ENCODE data around the gene TTC9C. TPM values are rescaled to one million over a fixed set of nuclear protein-coding genes. Genes with fewer than 3 reads are reported as not detected.
A peak's percentile ranks its signal among the peaks of the same experiment; 100 is the strongest.
"Not testable (repeated sequence)": the region's sequence is repeated elsewhere in the genome, so short reads cannot be mapped to it uniquely, and the experiment has no call there.

The TTC9C gene
- total and polyA plus RNA-seq, 7 experiments from 2014 or later: 12.0 to 53.0 (median 29.3) TPM

DNA sequence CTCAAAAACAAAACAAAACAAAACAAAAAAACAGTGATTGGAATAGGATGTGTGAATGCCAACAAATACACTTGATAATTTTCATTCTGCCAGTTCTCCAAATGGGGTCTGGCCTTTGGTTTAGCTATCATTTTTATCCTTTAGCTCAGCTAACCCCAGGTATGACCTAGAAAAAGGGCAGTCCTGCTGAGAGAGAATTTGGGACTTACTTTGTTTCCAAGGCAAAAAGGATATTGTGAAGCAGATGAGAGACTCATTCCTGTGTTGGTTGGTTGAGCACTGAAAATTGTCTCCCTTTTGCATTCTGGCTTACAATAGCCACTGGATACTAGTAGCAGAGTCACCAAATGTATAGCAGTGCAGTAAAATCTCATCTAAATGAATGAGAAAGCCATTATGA, 8.9 kb downstream of the TTC9C start:
- Histone ChIP-seq H3K36me3 (ENCODE audit: control insufficient read depth in 2 of 3, insufficient read depth in 3 of 3, low read length in 3 of 3) (peaks cover 16 to 60% (median 20%) of the 10 kb centered on the region in 3 experiments), H3K27ac (ENCODE audit: low read depth, low read length) (no peak overlapping the region), H3K9me3 (ENCODE audit: control insufficient read depth in 2 of 3, low read length in 3 of 3) (no peaks in the 10 kb centered on the region), H3K4me3 (ENCODE audit: low read length) (no peak overlapping the region), H3K4me1 (ENCODE audit: control insufficient read depth in 2 of 2, insufficient read depth in 2 of 2, low read length in 2 of 2) (peaks cover 0 to 9% of the 10 kb centered on the region in 2 donors), H3K27me3 (ENCODE audit: control insufficient read depth in 2 of 2, insufficient read depth in 2 of 2, low read length in 2 of 2) (no peaks in the 10 kb centered on the region)
- DNase-seq (no peak), ATAC-seq (no peak)
- POLR2A ChIA-PET: interaction anchor here (0.6 to 2.5 kb wide), 4 partner anchors 10 to 136 kb away, joined by 3 to 10 read pairs (median 4); partner anchors contain the start of genes HNRNPUL2, TTC9C and ZBTB3
- CTCF ChIA-PET: no interaction called here
- Mint-ChIP-seq H3K4me3 (no peak overlapping the region), H3K27ac (no peak overlapping the region), H3K9me3 (no peaks in the 10 kb centered on the region), H3K4me1 (peaks cover 0 to 9% (median 7%) of the 10 kb centered on the region in 7 donors), H3K36me3 (peaks cover 3 to 22% (median 12%) of the 10 kb centered on the region in 5 donors), H3K27me3 (no peaks in the 10 kb centered on the region)
- intact Hi-C loops (cut with micrococcal nuclease): no loop called here

DNA sequence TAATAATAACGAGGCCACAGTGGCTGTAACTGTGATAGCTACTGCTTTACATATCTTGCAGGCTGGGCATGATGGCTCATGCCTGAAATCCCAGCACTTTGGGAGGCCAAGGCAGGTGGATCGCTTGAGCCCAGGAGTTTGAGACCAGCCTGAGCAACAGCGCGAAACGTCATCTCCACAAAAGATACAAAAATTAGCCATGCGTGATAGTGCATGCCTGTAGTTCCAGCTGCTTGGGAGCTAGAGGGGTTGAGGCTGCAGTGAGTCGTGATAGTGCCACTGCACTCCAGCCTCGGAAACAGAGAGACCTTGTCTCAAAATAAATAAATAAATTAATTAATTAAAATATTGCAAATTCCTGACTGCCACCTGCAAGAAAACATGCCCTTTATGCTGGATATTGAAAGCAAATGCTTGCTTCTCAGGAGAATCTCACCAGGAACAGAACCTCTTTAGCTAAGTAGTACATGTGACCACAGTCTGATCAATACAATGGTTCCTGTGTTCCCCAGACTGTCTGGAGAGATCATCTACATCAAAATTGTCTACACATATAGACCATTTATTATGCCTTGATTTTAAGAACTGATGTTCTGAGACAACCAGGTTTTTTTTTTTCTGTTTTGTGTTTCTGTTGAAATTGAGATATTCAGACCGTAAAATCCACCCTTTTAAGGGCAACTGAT, 19.3 kb downstream of the TTC9C start:
- H3K4me1 Mint-ChIP-seq: peaks cover 6 to 28% (median 24%) of the 10 kb centered on the region in 7 donors
- no peaks in the 10 kb centered on the region for H3K9me3 ChIP-seq (ENCODE audit: control insufficient read depth in 2 of 3, low read length in 3 of 3)
- H3K9me3 Mint-ChIP-seq: no peaks in the 10 kb centered on the region
- no peak overlapping the region for H3K4me3 Mint-ChIP-seq
- peaks cover 0 to 12% (median 4%) of the 10 kb centered on the region in 5 donors for H3K36me3 Mint-ChIP-seq
- no peaks in the 10 kb centered on the region for H3K27me3 ChIP-seq (ENCODE audit: control insufficient read depth in 2 of 2, insufficient read depth in 2 of 2, low read length in 2 of 2)
- peaks cover 0 to 10% (median 0%) of the 10 kb centered on the region in 3 experiments for H3K36me3 ChIP-seq (ENCODE audit: control insufficient read depth in 2 of 3, insufficient read depth in 3 of 3, low read length in 3 of 3)
- no peak for ATAC-seq
- H3K27ac Mint-ChIP-seq: peak overlapping the region in 1 of 9 donors; percentile 21
- intact Hi-C loops (cut with micrococcal nuclease): no loop called here
- H3K27me3 Mint-ChIP-seq: no peaks in the 10 kb centered on the region
- ChIA-PET POLR2A (interaction anchor here (0.6 to 1.3 kb wide), 8 partner anchors 14 to 108 kb away, joined by 3 to 7 read pairs (median 4); partner anchors contain the start of genes HNRNPUL2, POLR2G and TAF6L), CTCF (interaction anchor here (0.7 kb wide), 1 partner anchor 18 kb away, joined by 3 read pairs; no protein-coding TSS in a partner anchor)
- DNase-seq: no peak
- no peak overlapping the region for H3K4me3 ChIP-seq (ENCODE audit: low read length)
- peaks cover 5 to 7% of the 10 kb centered on the region in 2 donors for H3K4me1 ChIP-seq (ENCODE audit: control insufficient read depth in 2 of 2, insufficient read depth in 2 of 2, low read length in 2 of 2)
- no peak overlapping the region for H3K27ac ChIP-seq (ENCODE audit: low read depth, low read length)

DNA sequence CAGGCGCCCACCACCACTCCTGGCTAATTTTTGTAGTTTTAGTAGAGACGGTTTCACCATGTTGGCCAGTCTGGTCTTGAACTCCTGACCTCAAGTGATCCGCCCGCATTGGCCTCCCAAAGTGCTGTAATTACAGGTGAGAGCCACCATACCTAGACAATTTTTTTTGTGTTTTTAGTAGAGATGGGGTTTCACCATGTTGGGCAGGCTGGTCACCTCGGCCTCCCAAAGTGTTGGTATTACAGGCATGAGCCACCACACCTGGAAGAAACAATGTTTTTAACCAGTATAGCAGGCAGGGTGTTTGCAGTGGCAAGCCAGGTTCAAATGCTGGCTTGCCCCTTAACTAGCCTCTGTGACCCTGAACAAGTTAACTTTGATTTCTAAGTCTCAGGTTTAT, 21.6 kb downstream of the TTC9C start:
- H3K4me3 ChIP-seq (ENCODE audit: low read length); DNase-seq; intact Hi-C loops (cut with micrococcal nuclease); ATAC-seq; H3K27ac ChIP-seq (ENCODE audit: low read depth, low read length); H3K9me3 ChIP-seq (ENCODE audit: control insufficient read depth in 2 of 3, low read length in 3 of 3); H3K27me3 Mint-ChIP-seq; CTCF ChIA-PET; H3K27me3 ChIP-seq (ENCODE audit: control insufficient read depth in 2 of 2, insufficient read depth in 2 of 2, low read length in 2 of 2); H3K9me3 Mint-ChIP-seq: not testable (repeated sequence)
- POLR2A ChIA-PET: interaction anchor here (0.5 to 7.7 kb wide), 6 partner anchors 15 to 1661 kb away, joined by 3 to 195 read pairs (median 4); partner anchors contain the start of genes HNRNPUL2, STX5, TAF6L and TTC9C
- Mint-ChIP-seq H3K4me1 (peaks cover 11 to 46% (median 36%) of the 10 kb centered on the region in 7 donors), H3K4me3 (peak overlapping the region in 2 of 10 donors; percentile 9 to 13), H3K36me3 (peaks cover 0 to 12% (median 4%) of the 10 kb centered on the region in 5 donors), H3K27ac (peak overlapping the region in 5 of 9 donors; percentile 2 to 51 (median 32))
- Histone ChIP-seq H3K4me1 (ENCODE audit: control insufficient read depth in 2 of 2, insufficient read depth in 2 of 2, low read length in 2 of 2) (peaks cover 15 to 16% of the 10 kb centered on the region in 2 donors), H3K36me3 (ENCODE audit: control insufficient read depth in 2 of 3, insufficient read depth in 3 of 3, low read length in 3 of 3) (peaks cover 0 to 17% (median 0%) of the 10 kb centered on the region in 3 experiments)

DNA sequence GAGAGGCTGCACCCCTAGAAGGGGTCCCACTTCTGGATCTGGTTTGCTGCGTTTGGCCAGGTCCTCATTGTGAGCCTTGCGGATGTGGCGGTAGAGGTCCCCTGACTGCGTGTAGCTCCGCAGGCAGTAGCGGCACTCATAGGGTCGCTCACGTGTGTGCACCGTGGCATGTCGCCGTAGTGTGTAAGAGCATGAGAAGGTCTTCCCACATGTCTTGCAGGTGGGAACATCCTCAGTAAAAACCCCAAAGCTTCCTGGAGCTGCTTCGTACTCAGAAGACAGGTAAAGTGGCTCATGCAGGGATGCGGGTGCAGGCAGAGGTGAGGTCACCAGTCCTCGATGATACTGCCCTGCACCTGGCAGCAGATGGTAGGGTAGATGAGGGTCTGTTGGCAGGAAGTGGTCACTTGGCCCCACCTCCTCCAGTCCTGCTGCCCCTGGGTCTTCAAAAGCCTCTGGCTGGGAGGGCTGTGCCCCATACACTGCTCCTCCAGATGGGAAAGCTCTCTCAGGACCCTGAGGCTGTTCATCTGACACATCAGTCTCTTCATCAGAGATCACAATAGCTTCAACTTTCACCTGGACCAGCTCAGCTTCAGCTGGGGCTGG, 24.0 kb downstream of the TTC9C start:
- Histone ChIP-seq H3K36me3 (ENCODE audit: control insufficient read depth in 2 of 3, insufficient read depth in 3 of 3, low read length in 3 of 3) (peaks cover 0 to 17% (median 0%) of the 10 kb centered on the region in 3 experiments), H3K9me3 (ENCODE audit: control insufficient read depth in 2 of 3, low read length in 3 of 3) (no peaks in the 10 kb centered on the region), H3K4me3 (ENCODE audit: low read length) (no peak overlapping the region), H3K27ac (ENCODE audit: low read depth, low read length) (peak overlapping the region; percentile 83), H3K27me3 (ENCODE audit: control insufficient read depth in 2 of 2, insufficient read depth in 2 of 2, low read length in 2 of 2) (no peaks in the 10 kb centered on the region), H3K4me1 (ENCODE audit: control insufficient read depth in 2 of 2, insufficient read depth in 2 of 2, low read length in 2 of 2) (peaks cover 15 to 16% of the 10 kb centered on the region in 2 donors)
- POLR2A ChIA-PET: interaction anchor here (0.6 to 7.7 kb wide), 14 partner anchors 8 to 160 kb away, joined by 3 to 195 read pairs (median 30); partner anchors contain the start of genes HNRNPUL2, POLR2G, STX5 and TAF6L
- CTCF ChIA-PET: interaction anchor here (0.6 to 1.2 kb wide), 2 partner anchors 10 to 177 kb away, joined by 4 to 5 read pairs; partner anchors contain the start of gene POLR2G
- Mint-ChIP-seq H3K36me3 (peaks cover 0 to 12% (median 4%) of the 10 kb centered on the region in 5 donors), H3K4me3 (peak overlapping the region in 8 of 10 donors; percentile 16 to 100 (median 54)), H3K9me3 (no peaks in the 10 kb centered on the region), H3K27ac (peak overlapping the region in 7 of 9 donors; percentile 28 to 96 (median 76)), H3K27me3 (no peaks in the 10 kb centered on the region), H3K4me1 (peaks cover 12 to 50% (median 36%) of the 10 kb centered on the region in 7 donors)
- ATAC-seq (no peak), DNase-seq (no peak)
- intact Hi-C loops (cut with micrococcal nuclease): no loop called here

DNA sequence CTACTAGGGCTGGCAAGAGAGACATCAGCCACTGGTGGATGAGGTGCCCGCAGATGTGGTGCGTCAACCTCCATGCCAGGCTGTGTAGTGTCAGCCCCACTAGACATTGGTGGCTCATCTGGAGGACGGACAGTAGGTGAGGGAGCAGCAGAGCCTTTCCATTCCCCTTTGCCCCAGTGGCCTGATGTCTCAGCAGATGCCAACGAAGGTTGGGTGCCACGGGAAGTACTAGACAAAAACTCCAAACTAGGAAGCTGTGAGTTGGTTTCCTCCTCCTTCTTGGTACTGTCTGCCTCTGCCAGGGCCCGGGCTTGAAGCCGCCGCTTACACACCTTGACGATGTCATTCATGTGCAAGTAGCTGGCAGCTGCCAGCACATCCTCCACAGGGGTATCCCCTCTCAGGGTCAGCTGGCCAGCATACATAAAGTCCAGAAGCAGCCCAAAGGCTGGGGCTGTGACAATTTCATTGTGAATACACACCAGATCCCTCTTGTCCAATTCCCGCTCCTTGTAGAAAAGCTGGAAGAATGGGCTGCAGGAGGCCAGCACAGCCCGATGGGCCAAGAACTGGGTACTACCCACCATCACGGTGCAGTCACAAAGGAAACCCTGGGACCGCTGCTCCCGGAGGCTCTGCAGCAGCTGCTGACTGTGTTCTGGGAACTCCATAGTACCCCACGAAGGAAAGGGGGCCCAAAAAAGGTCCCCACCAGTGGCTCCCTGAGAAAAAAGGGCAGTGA, 24.9 kb downstream of the TTC9C start:
- peak overlapping the region; percentile 93 to 99 (median 95) for H3K27ac Mint-ChIP-seq
- peaks cover 0 to 12% (median 4%) of the 10 kb centered on the region in 5 donors for H3K36me3 Mint-ChIP-seq
- no peak for ATAC-seq
- peaks cover 12 to 44% (median 32%) of the 10 kb centered on the region in 7 donors for H3K4me1 Mint-ChIP-seq
- Histone ChIP-seq H3K27ac (ENCODE audit: low read depth, low read length) (peak overlapping the region; percentile 83), H3K4me1 (ENCODE audit: control insufficient read depth in 2 of 2, insufficient read depth in 2 of 2, low read length in 2 of 2) (peaks cover 15 to 16% of the 10 kb centered on the region in 2 donors), H3K4me3 (ENCODE audit: low read length) (peak overlapping the region; percentile 94), H3K27me3 (ENCODE audit: control insufficient read depth in 2 of 2, insufficient read depth in 2 of 2, low read length in 2 of 2) (no peaks in the 10 kb centered on the region), H3K9me3 (ENCODE audit: control insufficient read depth in 2 of 3, low read length in 3 of 3) (no peaks in the 10 kb centered on the region), H3K36me3 (ENCODE audit: control insufficient read depth in 2 of 3, insufficient read depth in 3 of 3, low read length in 3 of 3) (peaks cover 0 to 17% (median 0%) of the 10 kb centered on the region in 3 experiments)
- H3K9me3 Mint-ChIP-seq: no peaks in the 10 kb centered on the region
- H3K27me3 Mint-ChIP-seq: no peaks in the 10 kb centered on the region
- H3K4me3 Mint-ChIP-seq: peak overlapping the region; percentile 86 to 100 (median 98)
- ChIA-PET POLR2A (interaction anchor here (0.8 to 7.7 kb wide), 45 partner anchors 9 to 1486 kb away, joined by 3 to 195 read pairs (median 6); partner anchors contain the start of genes BSCL2, C11orf98, CSKMT and EEF1G), CTCF (interaction anchor here (0.6 to 2.1 kb wide), 11 partner anchors 9 to 162 kb away, joined by 3 to 17 read pairs (median 5); partner anchors contain the start of genes HNRNPUL2, POLR2G, SLC3A2 and TMEM179B)
- DNase-seq: no peak
- intact Hi-C loops (cut with micrococcal nuclease): loop anchor here (1.0 kb wide), 4 partner anchors 8 to 103 kb away; partner anchors contain the start of genes POLR2G (in 2 of the 2) and TMEM179B (in 1 of the 2)

Data from naive thymus-derived CD4-positive, alpha-beta T cell (primary cell).